CD14-positive monocyte (primary cell): ENCODE measurements around the gene MEGF8. TPM values are rescaled to one million over a fixed set of nuclear protein-coding genes. Genes with fewer than 3 reads are reported as not detected.
A peak's percentile ranks its signal among the peaks of the same experiment; 100 is the strongest.

ENCODE experiments used
- DNase-seq, 3 donors: peaks; one replicate each; pipeline ENCODE4 v3.0.0-alpha.2; 2011 to 2022
- H2AFZ ChIP-seq: 2 replicates; pipeline ENCODE4 v1.6.0; 2012; ENCODE audit warnings: mild to moderate bottlenecking, low read depth, low read length, inconsistent platforms; ENCODE audit not compliant: insufficient read depth, poor library complexity, severe bottlenecking
- H3K27ac ChIP-seq, 2 donors: 1 replicate in 1 of 2; 2 replicates in 1 of 2; pipeline ENCODE4 v1.5.1; 2012 to 2013; ENCODE audit warnings: low read length in 2 of 2, control low read depth in 1 of 2, inconsistent platforms in 1 of 2, low read depth in 1 of 2, mild to moderate bottlenecking in 1 of 2
- H3K27me3 ChIP-seq, 2 donors: one replicate each; pipeline versions ENCODE4 v1.6.0 to v1.6.1; 2011 to 2013; ENCODE audit warnings: low read length in 2 of 2; ENCODE audit not compliant: control insufficient read depth in 2 of 2, insufficient read depth in 2 of 2
- H3K36me3 ChIP-seq, 2 donors: replicated peaks in 1 of 2; 1 replicate in 1 of 2; 2 replicates in 1 of 2; pipeline versions ENCODE4 v1.5.1 to v1.6.1; 2012 to 2013; ENCODE audit warnings: low read length in 2 of 2, control low read depth in 1 of 2, inconsistent platforms in 1 of 2, mild to moderate bottlenecking in 1 of 2; ENCODE audit not compliant: insufficient read depth in 2 of 2, control insufficient read depth in 1 of 2
- H3K4me1 ChIP-seq, 2 donors: 1 replicate in 1 of 2; 2 replicates in 1 of 2; pipeline versions ENCODE4 v1.5.1 to v1.6.1; 2012 to 2013; ENCODE audit warnings: low read length in 2 of 2, control low read depth in 1 of 2, inconsistent platforms in 1 of 2, mild to moderate bottlenecking in 1 of 2, moderate library complexity in 1 of 2; ENCODE audit not compliant: insufficient read depth in 2 of 2, control insufficient read depth in 1 of 2
- H3K4me2 ChIP-seq: replicated peaks from 2 replicates; pipeline ENCODE3; 2012; ENCODE audit warnings: low read length, moderate library complexity, mild to moderate bottlenecking; ENCODE audit not compliant: poor library complexity, severe bottlenecking; ENCODE audit errors: extremely low read depth
- H3K4me3 ChIP-seq, 3 experiments: fragments of 200-600 bp in 1 of 3; sonication (generic) in 1 of 3; replicated peaks in 1 of 3; 1 replicate in 2 of 3; 2 replicates in 1 of 3; pipeline ENCODE4 v1.5.1; 2011 to 2013; ENCODE audit warnings: low read length in 3 of 3, mild to moderate bottlenecking in 3 of 3, control low read depth in 2 of 3, low read depth in 2 of 3, inconsistent platforms in 1 of 3, moderate library complexity in 1 of 3
- H3K79me2 ChIP-seq: 2 replicates; pipeline ENCODE4 v1.6.0; 2012; ENCODE audit warnings: mild to moderate bottlenecking, control low read depth, inconsistent platforms, low read length, moderate library complexity; ENCODE audit not compliant: insufficient read depth
- H3K9ac ChIP-seq: 2 replicates; pipeline ENCODE4 v1.6.0; 2017; ENCODE audit warnings: low read length, mild to moderate bottlenecking; ENCODE audit not compliant: insufficient read depth, poor library complexity, severe bottlenecking
- H3K9me3 ChIP-seq, 2 donors: replicated peaks in 1 of 2; 1 replicate in 1 of 2; 2 replicates in 1 of 2; pipeline versions ENCODE4 v1.5.1 to v1.6.1; 2012 to 2013; ENCODE audit warnings: low read length in 2 of 2, control low read depth in 1 of 2; ENCODE audit not compliant: control insufficient read depth in 1 of 2, insufficient read depth in 1 of 2
- H4K20me1 ChIP-seq: 2 replicates; pipeline ENCODE4 v1.6.0; 2012; ENCODE audit warnings: mild to moderate bottlenecking, low read length, control low read depth, moderate library complexity; ENCODE audit not compliant: insufficient read depth
- H3K27ac Mint-ChIP-seq, 7 donors: one replicate each; pipeline ENCODE4 v1.8.0; 2020; ENCODE audit warnings: mild to moderate bottlenecking in 7 of 7, mixed read lengths in 7 of 7, moderate library complexity in 6 of 7, inconsistent platforms in 2 of 7
- H3K27me3 Mint-ChIP-seq, 3 donors: one replicate each; pipeline ENCODE4 v1.8.0; 2021 to 2022; ENCODE audit warnings: low read depth in 3 of 3, mild to moderate bottlenecking in 3 of 3, mixed read lengths in 3 of 3, moderate library complexity in 3 of 3, inconsistent platforms in 1 of 3
- H3K36me3 Mint-ChIP-seq, 2 donors: one replicate each; pipeline ENCODE4 v1.8.0; 2020; ENCODE audit warnings: mixed read lengths in 2 of 2, inconsistent platforms in 1 of 2, mild to moderate bottlenecking in 1 of 2
- H3K4me1 Mint-ChIP-seq: one replicate; pipeline ENCODE4 v1.8.0; 2020; ENCODE audit warnings: mild to moderate bottlenecking, mixed read lengths
- H3K4me3 Mint-ChIP-seq, 2 donors: one replicate each; pipeline ENCODE4 v1.8.0; 2020; ENCODE audit warnings: mild to moderate bottlenecking in 2 of 2, mixed read lengths in 2 of 2, moderate library complexity in 1 of 2
- H3K9me3 Mint-ChIP-seq, 7 donors: one replicate each; pipeline ENCODE4 v1.8.0; 2020 to 2022; ENCODE audit warnings: mixed read lengths in 7 of 7, mild to moderate bottlenecking in 6 of 7, moderate library complexity in 6 of 7, inconsistent platforms in 2 of 7
- WGBS: methylation state at CpG from one replicate; pipeline ENCODE4 v1.1.5; 2013; ENCODE audit warnings: missing lambda C conversion rate; ENCODE audit not compliant: insufficient coverage; 5-methylcytosine and 5-hydroxymethylcytosine counted together
- intact Hi-C, 2 donors: fragments of 100-400 bp; cut with micrococcal nuclease; formaldehyde crosslinking; loops; one replicate each; pipeline versions ENCODE4 v1.15.0 to v1.15.1; 2023
- polyA plus RNA-seq, 3 donors: library from polyadenylated mRNA; depleted of rRNA in 1 of 3; unstranded in 2 of 3; stranded (reverse) in 1 of 3; fragments of 300-500 nt in 2 of 3; fragments of >200 nt in 1 of 3; fragmentation: Illumina TruSeq in 2 of 3; gene quantifications; 1 replicate in 2 of 3; 2 replicates in 1 of 3; pipeline ENCODE4 v1.2.3, GENCODE V29; 2012 to 2021
- TF ChIP-seq, protein P1 (sequence below): fragments of 200-600 bp; IDR thresholded peaks from one replicate; pipeline ENCODE4 v1.8.0; 2022; ENCODE audit warnings: antibody characterized with exemption, mild to moderate bottlenecking

MEGF8 gene
- polyA plus RNA-seq, 3 donors = 0.15 to 2.7 (median 0.27) TPM

DNA sequence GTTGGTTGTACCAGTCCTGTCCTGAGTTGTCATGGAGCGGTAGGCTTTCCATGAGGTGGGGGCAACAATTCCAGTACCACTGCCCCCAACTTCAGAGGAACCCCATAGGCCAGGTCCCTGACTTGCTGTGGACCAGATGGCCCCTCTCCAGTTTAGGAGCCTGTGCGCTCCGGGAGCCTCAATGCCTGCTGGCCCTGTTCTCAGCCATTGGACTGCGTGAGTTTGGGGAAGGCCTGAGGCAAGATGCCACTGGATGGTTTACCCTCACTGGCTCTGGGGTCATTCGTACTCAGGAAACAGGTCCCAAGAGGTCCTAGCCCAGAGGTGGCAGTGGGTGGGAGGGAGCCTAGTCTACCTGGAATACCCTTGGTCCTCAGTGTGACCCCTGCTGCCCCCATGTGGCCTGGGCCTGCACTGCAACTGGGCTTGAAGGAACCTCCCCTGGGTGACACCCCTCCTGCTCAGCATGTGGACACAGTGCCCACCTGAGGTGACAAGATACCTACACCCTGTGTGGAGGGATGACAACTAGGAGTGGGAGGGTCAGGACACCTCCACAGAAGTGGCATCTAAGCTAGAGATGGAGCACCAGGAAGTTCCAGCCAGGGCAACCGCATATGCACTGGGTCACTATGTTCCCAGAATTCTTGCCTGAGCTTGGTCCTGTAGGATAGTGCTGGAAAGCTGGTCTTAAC is 29.5 kb upstream of the MEGF8 start:
- H3K4me1 Mint-ChIP-seq = peaks cover 2% of the 10 kb centered on the region
- H3K4me1 ChIP-seq = no peaks in the 10 kb centered on the region
- no peak overlapping the region for H3K27ac ChIP-seq
- TF ChIP-seq, protein P1, sequence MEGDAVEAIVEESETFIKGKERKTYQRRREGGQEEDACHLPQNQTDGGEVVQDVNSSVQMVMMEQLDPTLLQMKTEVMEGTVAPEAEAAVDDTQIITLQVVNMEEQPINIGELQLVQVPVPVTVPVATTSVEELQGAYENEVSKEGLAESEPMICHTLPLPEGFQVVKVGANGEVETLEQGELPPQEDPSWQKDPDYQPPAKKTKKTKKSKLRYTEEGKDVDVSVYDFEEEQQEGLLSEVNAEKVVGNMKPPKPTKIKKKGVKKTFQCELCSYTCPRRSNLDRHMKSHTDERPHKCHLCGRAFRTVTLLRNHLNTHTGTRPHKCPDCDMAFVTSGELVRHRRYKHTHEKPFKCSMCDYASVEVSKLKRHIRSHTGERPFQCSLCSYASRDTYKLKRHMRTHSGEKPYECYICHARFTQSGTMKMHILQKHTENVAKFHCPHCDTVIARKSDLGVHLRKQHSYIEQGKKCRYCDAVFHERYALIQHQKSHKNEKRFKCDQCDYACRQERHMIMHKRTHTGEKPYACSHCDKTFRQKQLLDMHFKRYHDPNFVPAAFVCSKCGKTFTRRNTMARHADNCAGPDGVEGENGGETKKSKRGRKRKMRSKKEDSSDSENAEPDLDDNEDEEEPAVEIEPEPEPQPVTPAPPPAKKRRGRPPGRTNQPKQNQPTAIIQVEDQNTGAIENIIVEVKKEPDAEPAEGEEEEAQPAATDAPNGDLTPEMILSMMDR = peak; percentile 98
- no peak overlapping the region for H3K4me2 ChIP-seq
- no peak overlapping the region for H2AFZ ChIP-seq
- H3K27ac Mint-ChIP-seq = peak overlapping the region in 4 of 7 donors; percentile 6 to 77 (median 36)
- peaks cover 36 to 49% of the 10 kb centered on the region in 2 donors for H3K36me3 Mint-ChIP-seq
- no peak overlapping the region for H3K4me3 Mint-ChIP-seq
- peaks cover 50% of the 10 kb centered on the region for H4K20me1 ChIP-seq
- no peaks in the 10 kb centered on the region for H3K9me3 Mint-ChIP-seq
- no peaks in the 10 kb centered on the region for H3K79me2 ChIP-seq
- H3K27me3 ChIP-seq = no peaks in the 10 kb centered on the region
- H3K36me3 ChIP-seq = peaks cover 42 to 51% of the 10 kb centered on the region in 2 donors
- WGBS = 80% methylated on average over 6 of the region's 6 CpGs
- DNase-seq = peak; percentile 55 to 65 (median 64)
- intact Hi-C loops = loop anchor here (5.0 to 10.0 kb wide), 3 partner anchors 164 to 191 kb away; partner anchors contain the start of gene POU2F2 (in 1 of the 2)
- no peak overlapping the region for H3K9ac ChIP-seq
- peaks cover 0 to 2% (median 0%) of the 10 kb centered on the region in 3 donors for H3K27me3 Mint-ChIP-seq
- H3K9me3 ChIP-seq = no peaks in the 10 kb centered on the region
- H3K4me3 ChIP-seq = no peak overlapping the region

DNA sequence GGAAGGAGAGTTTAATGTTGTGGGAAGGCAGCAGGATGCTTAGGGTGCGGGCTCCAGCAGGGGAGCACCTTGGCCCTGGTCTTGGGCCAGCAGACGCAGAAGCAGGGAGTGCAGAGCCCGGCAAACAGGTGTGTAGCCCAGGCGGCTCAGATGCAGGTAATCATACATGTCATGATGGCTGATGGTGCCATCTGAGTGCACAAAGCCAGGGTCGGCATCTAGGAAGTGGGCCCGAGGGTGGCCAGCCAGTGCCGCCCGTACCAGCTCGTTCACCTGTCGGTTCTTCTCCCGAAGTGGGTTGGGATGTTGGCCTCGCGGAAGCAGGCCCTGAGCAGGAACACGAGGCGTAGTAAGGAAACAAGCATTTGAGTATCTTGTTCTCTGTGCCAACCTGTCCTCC is 28.4 kb upstream of the MEGF8 start:
- WGBS = 94% methylated on average over 9 of the region's 15 CpGs
- no peak for DNase-seq

More for the DNA sequence above, 28.4 kb upstream of the MEGF8 start:
- H3K4me2 ChIP-seq = no peak overlapping the region
- H3K4me1 Mint-ChIP-seq = peaks cover 10% of the 10 kb centered on the region
- peaks cover 40% of the 10 kb centered on the region for H4K20me1 ChIP-seq
- H3K36me3 ChIP-seq = peaks cover 32 to 40% of the 10 kb centered on the region in 2 donors
- peaks cover 0 to 4% (median 2%) of the 10 kb centered on the region in 3 donors for H3K27me3 Mint-ChIP-seq
- H2AFZ ChIP-seq = no peak overlapping the region
- no peaks in the 10 kb centered on the region for H3K79me2 ChIP-seq
- no peak overlapping the region for H3K27ac Mint-ChIP-seq
- peak overlapping the region in 1 of 2 donors; percentile 1 for H3K27ac ChIP-seq
- H3K9me3 ChIP-seq = no peaks in the 10 kb centered on the region
- peaks cover 8 to 10% of the 10 kb centered on the region in 2 donors for H3K4me1 ChIP-seq
- intact Hi-C loops = loop anchor here (5.0 to 10.0 kb wide), 3 partner anchors 165 to 192 kb away; partner anchors contain the start of gene POU2F2 (in 1 of the 2)
- no peak overlapping the region for H3K4me3 Mint-ChIP-seq
- H3K4me3 ChIP-seq = no peak overlapping the region
- H3K9ac ChIP-seq = no peak overlapping the region
- peaks cover 26 to 38% of the 10 kb centered on the region in 2 donors for H3K36me3 Mint-ChIP-seq
- TF ChIP-seq, protein P1 = no peak
- no peaks in the 10 kb centered on the region for H3K9me3 Mint-ChIP-seq
- H3K27me3 ChIP-seq = no peaks in the 10 kb centered on the region
